ENCODE results near the gene SEL1L3. TPM values are rescaled to one million over a fixed set of nuclear protein-coding genes. Genes with fewer than 3 reads are reported as not detected.

The SEL1L3 gene
- total RNA-seq, 1 experiment from 2014 or later, result 48.3 TPM

DNA sequence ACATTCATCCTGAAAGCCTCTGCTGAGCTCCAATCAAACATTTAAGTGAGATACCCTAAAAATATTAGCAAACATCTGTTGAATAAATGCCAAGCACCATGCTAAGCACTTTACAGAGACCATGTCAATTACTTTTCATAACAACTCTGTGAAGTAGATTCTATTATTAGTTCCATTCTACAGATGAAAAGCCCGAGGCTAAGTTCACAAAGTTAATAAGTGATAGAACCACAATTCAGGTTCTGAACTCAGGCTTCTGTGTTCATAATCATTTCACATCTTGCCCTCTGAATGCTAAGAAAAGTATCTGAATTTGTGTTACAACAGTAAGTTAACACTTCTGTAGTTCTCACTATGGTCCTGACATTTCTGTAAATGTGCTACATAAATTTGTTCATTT, 27.4 kb downstream of the SEL1L3 start:
- no peak overlapping the region for H2BK120ac ChIP-seq (ENCODE audit: low read depth, low read length, poor library complexity, severe bottlenecking)
- no peak overlapping the region for H3T11ph ChIP-seq (ENCODE audit: low read length)
- H4K8ac ChIP-seq (replicated peaks; ENCODE audit: insufficient read length, low read depth, low read length), result no peak overlapping the region
- H3K27ac ChIP-seq (ENCODE audit: insufficient read length, low read depth, low read length), result no peak overlapping the region
- TF ChIP-seq, protein P1, sequence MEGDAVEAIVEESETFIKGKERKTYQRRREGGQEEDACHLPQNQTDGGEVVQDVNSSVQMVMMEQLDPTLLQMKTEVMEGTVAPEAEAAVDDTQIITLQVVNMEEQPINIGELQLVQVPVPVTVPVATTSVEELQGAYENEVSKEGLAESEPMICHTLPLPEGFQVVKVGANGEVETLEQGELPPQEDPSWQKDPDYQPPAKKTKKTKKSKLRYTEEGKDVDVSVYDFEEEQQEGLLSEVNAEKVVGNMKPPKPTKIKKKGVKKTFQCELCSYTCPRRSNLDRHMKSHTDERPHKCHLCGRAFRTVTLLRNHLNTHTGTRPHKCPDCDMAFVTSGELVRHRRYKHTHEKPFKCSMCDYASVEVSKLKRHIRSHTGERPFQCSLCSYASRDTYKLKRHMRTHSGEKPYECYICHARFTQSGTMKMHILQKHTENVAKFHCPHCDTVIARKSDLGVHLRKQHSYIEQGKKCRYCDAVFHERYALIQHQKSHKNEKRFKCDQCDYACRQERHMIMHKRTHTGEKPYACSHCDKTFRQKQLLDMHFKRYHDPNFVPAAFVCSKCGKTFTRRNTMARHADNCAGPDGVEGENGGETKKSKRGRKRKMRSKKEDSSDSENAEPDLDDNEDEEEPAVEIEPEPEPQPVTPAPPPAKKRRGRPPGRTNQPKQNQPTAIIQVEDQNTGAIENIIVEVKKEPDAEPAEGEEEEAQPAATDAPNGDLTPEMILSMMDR (conservative IDR thresholded peaks at IDR 0.05), result no peak
- H3K23ac ChIP-seq (ENCODE audit: insufficient read length, low read depth, low read length), result no peak overlapping the region
- no peak overlapping the region for H2BK15ac ChIP-seq (ENCODE audit: low read depth, low read length)
- no peak overlapping the region for H2BK20ac ChIP-seq (ENCODE audit: low read depth, low read length, poor library complexity, severe bottlenecking)
- no peak overlapping the region for H2BK5ac ChIP-seq (ENCODE audit: insufficient read length, low read length)
- H3K79me2 ChIP-seq (ENCODE audit: insufficient read depth, low read length), result no peaks in the 10 kb centered on the region
- no peak overlapping the region for H3K56ac ChIP-seq (ENCODE audit: insufficient read length, low read depth, low read length)
- DNase-seq, result no peak
- no CpG with 5 or more reads among the region's 1 CpG for WGBS (ENCODE audit: extremely low coverage, insufficient read length, low lambda C conversion rate)
- Mint-ChIP-seq H3K27me3 (ENCODE audit: low read depth) (no peaks in the 10 kb centered on the region), H3K4me1 (peaks cover 26 to 28% of the 10 kb centered on the region in 2 experiments), H3K27ac (no peak overlapping the region), H3K36me3 (ENCODE audit: insufficient read depth in 1 of 3, low read depth in 3 of 3) (peaks cover 7 to 28% (median 8%) of the 10 kb centered on the region in 3 experiments; a peak in 5 of 7 replicates), H3K4me3 (no peak overlapping the region), H3K9me3 (no peaks in the 10 kb centered on the region)
- no peaks in the 10 kb centered on the region for H3K23me2 ChIP-seq (ENCODE audit: insufficient read length, low read depth, low read length, poor library complexity, severe bottlenecking)
- no peak overlapping the region for H3K14ac ChIP-seq (ENCODE audit: insufficient read depth, low read length)
- H3K4me2 ChIP-seq (ENCODE audit: insufficient read depth, insufficient read length, low read length), result no peak overlapping the region
- no peaks in the 10 kb centered on the region for H3K27me3 ChIP-seq (ENCODE audit: insufficient read depth, low read length)
- H3K4ac ChIP-seq (ENCODE audit: low read depth, low read length), result no peak overlapping the region
- no peak overlapping the region for H2AFZ ChIP-seq (ENCODE audit: low read length)
- no peak overlapping the region for H2BK12ac ChIP-seq (ENCODE audit: insufficient read length, low read depth, low read length)
- H3K9me3 ChIP-seq (ENCODE audit: control insufficient read depth, low read depth, low read length), result no peaks in the 10 kb centered on the region
- H4K5ac ChIP-seq (ENCODE audit: insufficient read length, low read depth, low read length), result no peak overlapping the region
- no peak overlapping the region for H3K18ac ChIP-seq (ENCODE audit: insufficient read length, low read depth, low read length)
- H3K79me1 ChIP-seq (ENCODE audit: insufficient read depth, low read depth, low read length, poor library complexity, severe bottlenecking), result peaks cover 2% of the 10 kb centered on the region
- H3K4me1 ChIP-seq (ENCODE audit: insufficient read depth, low read length), result peaks cover 3% of the 10 kb centered on the region; the same call in 1 of the 2 replicates
- H4K20me1 ChIP-seq (ENCODE audit: control insufficient read depth, insufficient read depth, insufficient read length), result no peaks in the 10 kb centered on the region
- H2AK5ac ChIP-seq (ENCODE audit: insufficient read length, low read length), result no peak overlapping the region
- H4K91ac ChIP-seq (ENCODE audit: insufficient read length, low read depth, low read length), result no peak overlapping the region
- no peak overlapping the region for H3K9ac ChIP-seq (ENCODE audit: extremely low read depth, insufficient read length, low read length)

All from H9 (cell line).